Mucosa of stomach (tissue), 1 donor: ENCODE results near the gene DOK6.
"Not testable (repeated sequence)": the region's sequence is repeated elsewhere in the genome, so short reads cannot be mapped to it uniquely, and the experiment has no call there.

Source experiments
- H3K27me3 ChIP-seq: one replicate; pipeline ENCODE4 v1.7.0; 2013; ENCODE audit warnings: mild to moderate bottlenecking, low read length; ENCODE audit not compliant: control insufficient read depth, insufficient read depth
- H3K36me3 ChIP-seq: one replicate; pipeline ENCODE4 v1.7.0; 2013; ENCODE audit warnings: low read length; ENCODE audit not compliant: control insufficient read depth, insufficient read depth
- H3K4me1 ChIP-seq: one replicate; pipeline ENCODE4 v1.7.0; 2013; ENCODE audit warnings: mild to moderate bottlenecking, low read length; ENCODE audit not compliant: control insufficient read depth, insufficient read depth
- H3K4me3 ChIP-seq: one replicate; pipeline ENCODE4 v1.7.0; 2013; ENCODE audit warnings: low read length
- H3K9ac ChIP-seq: one replicate; pipeline ENCODE4 v1.7.0; 2013; ENCODE audit warnings: mild to moderate bottlenecking, low read length, moderate library complexity
- H3K9me3 ChIP-seq: one replicate; pipeline ENCODE4 v1.7.0; 2013; ENCODE audit warnings: mild to moderate bottlenecking, low read length, moderate library complexity; ENCODE audit not compliant: control insufficient read depth
- donor health status: Pancreatic carcinoma.

DOK6 gene

DNA sequence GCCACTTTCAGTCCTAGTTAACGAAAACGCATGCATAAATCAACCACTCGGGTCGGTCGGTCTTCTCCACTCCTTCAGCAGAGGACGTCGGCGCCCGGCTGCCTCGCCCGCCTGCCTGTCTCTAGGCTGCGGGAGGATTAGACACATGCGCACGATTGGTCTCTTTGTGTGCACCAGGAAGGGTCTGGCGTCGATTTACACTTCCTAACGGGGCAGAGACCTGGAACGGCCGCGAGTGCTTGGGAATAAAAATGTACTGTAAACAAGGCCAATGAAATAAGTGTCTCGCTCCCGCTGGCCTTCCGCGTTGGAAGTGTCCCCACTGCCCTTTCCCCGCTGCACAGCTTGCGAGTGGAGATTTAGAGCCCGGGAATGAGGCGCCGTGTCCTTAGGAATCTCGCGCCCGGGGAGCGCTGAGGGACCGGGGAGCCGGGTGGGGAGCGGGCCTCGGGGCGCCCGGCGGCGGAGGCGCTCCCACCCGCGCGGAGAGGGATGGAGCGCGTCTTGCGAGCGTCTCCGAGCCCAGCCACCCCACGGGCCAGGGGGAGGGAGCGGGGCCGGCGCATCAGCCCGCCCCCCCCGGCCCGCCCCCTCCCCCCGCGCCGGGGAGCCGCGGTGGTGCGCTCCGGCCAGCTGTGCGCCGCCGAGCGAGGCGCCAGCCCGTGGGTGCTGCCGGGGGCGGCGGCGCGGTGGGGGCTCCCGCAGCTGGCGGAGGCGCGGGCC, at the start of gene DOK6:
Gene DOK6 (plus strand): TSS at position 636 of the 723 bp plus-strand sequence.
- Histone ChIP-seq H3K9me3 (no peaks in the 10 kb centered on the region), H3K27me3 (peaks cover 36% of the 10 kb centered on the region), H3K9ac (no peak within 1 kb of the TSS), H3K4me1 (no peaks in the 10 kb centered on the region), H3K36me3 (no peaks in the 10 kb centered on the region), H3K4me3 (no peak within 1 kb of the TSS)

DNA sequence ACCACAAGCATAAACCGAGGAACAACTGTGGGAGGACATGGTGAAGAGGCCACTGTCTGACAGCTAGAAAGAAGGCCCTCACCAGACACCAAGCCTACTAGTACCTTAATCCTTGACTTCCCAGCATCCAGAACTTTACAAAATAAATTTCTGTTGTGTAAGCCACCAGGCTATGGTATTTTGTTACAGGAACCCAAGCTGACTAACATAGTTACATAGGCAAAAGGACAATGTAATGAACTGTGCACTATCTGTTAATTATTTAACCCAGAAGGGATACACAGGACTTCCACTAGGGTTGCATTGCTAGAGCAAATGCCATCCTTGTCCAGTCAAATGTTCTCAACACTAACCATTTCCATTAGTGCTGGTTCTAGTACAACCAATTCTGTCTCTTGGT, 47.7 kb upstream of the DOK6 start:
- no peak overlapping the region for H3K4me3 ChIP-seq
- no peak overlapping the region for H3K9ac ChIP-seq
- no peaks in the 10 kb centered on the region for H3K9me3 ChIP-seq
- H3K4me1 ChIP-seq, result no peaks in the 10 kb centered on the region
- H3K36me3 ChIP-seq, result no peaks in the 10 kb centered on the region
- H3K27me3 ChIP-seq, result no peaks in the 10 kb centered on the region

DNA sequence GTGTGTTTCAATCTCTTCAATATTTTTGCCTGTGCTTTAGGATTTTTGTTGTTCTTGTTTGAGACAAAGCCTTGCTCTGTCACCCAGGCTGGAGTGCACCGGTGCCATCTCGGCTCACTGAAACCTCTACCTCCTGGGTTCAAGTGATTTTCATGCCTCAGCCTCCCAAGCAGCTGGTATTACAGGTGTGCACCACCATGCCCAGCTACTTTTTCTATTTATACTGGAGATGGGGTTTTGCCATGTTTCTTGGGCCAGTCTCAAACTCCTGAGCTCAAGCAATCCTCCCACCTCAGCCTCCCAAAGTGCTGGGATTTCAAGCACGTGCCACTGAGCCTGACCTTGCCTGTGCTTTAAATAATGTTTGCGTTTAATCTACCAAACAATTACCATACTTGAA, 43.1 kb upstream of the DOK6 start:
- Histone ChIP-seq H3K4me3 (no peak overlapping the region), H3K9me3 (no peaks in the 10 kb centered on the region), H3K9ac (no peak overlapping the region), H3K4me1 (no peaks in the 10 kb centered on the region), H3K27me3 (no peaks in the 10 kb centered on the region), H3K36me3 (no peaks in the 10 kb centered on the region)

DNA sequence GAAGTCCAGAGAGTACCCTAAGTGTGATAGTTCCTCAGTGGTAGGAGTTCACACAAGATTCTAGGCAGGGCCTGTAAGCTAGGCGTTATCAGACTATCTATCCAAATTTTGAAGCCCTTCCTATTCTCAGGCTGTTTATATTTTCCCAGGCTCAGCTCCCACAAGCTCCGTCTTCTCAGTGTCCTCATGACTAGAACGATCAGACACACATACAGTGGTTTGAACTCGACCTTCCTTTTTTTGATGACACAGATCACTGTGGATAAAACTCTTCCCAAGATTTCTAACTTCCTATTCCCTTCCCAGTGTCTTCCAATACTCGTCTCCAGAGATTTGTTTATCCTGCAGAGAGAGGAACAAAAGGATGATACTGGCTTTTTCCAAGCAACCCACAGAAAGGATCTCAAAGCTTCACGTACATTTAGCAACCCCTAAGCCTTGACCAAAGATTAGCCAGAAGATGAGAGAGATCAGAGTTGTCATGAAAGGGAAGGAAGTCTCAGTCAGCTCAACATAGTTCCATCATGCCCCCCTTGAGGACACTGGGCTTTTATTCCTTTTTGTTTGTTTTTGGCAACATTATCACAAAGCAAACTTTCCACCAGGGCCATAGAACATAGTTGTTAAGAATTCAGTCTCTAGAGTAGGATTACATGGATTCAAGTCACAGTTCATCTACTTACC, 42.3 kb upstream of the DOK6 start:
- no peak overlapping the region for H3K4me3 ChIP-seq
- H3K4me1 ChIP-seq, result no peaks in the 10 kb centered on the region
- H3K27me3 ChIP-seq, result no peaks in the 10 kb centered on the region
- H3K9me3 ChIP-seq, result no peaks in the 10 kb centered on the region
- H3K9ac ChIP-seq, result no peak overlapping the region
- H3K36me3 ChIP-seq, result no peaks in the 10 kb centered on the region

DNA sequence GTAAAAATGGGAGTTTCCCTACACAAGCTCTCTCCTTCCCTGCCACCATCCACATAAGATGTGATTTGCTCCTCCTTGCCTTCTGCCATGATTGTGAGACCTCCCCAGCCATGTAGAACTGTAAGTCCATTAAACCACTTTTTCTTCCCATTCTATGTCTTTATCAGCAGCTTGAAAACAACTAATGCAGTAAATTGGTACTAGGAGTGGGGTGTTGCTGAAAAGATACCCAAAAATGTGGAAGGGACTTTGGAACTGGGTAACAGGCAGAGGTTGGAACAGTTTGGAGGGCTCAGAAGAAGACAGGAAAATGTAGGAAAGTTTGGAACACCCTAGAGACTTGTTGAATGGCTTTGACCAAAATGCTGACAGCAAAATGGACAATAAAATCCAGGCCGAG, 40.9 kb upstream of the DOK6 start:
- H3K4me3 ChIP-seq, H3K9ac ChIP-seq, H3K27me3 ChIP-seq, H3K9me3 ChIP-seq, H3K4me1 ChIP-seq, H3K36me3 ChIP-seq: not testable (repeated sequence)

DNA sequence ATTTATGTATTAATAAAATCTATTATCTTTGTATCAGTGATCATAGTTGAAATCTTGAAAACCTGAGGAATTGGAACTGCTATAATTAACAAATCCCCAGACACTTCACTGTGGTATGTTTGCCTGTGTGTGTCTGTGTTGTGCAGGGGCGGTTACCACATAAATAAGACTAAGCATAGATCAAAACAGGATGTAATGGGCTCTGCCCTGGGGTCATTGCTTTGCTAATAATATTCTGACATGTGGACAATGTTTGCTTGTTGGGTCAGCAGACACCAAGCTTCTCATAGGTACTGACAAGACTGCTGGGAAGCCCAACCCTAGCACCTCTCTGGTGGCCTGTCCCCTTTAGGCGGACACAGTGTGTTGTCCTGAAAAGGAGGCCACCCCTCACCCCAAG, 35.8 kb upstream of the DOK6 start:
- no peaks in the 10 kb centered on the region for H3K27me3 ChIP-seq
- no peak overlapping the region for H3K9ac ChIP-seq
- H3K36me3 ChIP-seq, result no peaks in the 10 kb centered on the region
- no peak overlapping the region for H3K4me3 ChIP-seq
- H3K9me3 ChIP-seq, result no peaks in the 10 kb centered on the region
- H3K4me1 ChIP-seq, result no peaks in the 10 kb centered on the region

DNA sequence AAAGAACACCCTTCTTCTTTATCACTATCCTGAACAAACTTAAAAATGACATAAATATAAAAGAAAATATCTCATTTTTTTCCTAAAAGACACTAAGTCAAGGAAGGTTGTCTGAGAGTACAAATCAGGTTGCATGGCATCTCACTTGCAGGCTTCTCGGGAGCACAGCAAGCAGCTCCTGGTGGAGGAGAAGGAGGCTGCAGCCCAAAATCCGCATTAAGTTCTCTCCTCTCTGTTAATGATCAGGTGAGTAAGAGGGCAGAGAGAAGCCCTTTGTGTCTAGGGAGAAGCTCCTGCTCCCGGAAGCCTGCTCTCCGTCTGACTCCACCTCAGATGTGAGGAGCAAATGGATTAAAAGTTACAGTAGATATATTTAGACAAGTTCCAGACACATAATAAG, 35.0 kb upstream of the DOK6 start:
- no peaks in the 10 kb centered on the region for H3K27me3 ChIP-seq
- no peak overlapping the region for H3K9ac ChIP-seq
- no peak overlapping the region for H3K4me3 ChIP-seq
- H3K36me3 ChIP-seq, result no peaks in the 10 kb centered on the region
- no peaks in the 10 kb centered on the region for H3K9me3 ChIP-seq
- H3K4me1 ChIP-seq, result no peaks in the 10 kb centered on the region

DNA sequence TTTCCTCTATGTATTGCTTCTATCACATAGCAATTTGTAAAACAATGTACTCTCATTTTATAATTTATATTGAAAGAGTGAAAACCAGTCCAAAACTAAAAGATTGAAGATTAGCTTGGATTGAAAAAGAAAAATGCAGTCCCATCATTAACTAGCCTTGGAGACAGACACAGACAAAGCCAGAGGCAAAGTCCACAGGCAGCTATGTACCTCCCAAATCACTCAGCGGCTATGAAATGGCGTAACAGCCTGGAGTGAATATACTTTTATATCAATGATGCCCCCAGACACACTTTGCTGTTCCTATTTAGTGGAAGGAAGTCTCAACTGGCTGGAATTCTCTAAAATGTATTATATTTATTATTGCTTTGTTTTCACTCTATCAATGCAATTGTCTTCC, 33.6 kb upstream of the DOK6 start:
- Histone ChIP-seq H3K4me3 (no peak overlapping the region), H3K4me1 (no peaks in the 10 kb centered on the region), H3K9me3 (no peaks in the 10 kb centered on the region), H3K27me3 (no peaks in the 10 kb centered on the region), H3K9ac (no peak overlapping the region), H3K36me3 (no peaks in the 10 kb centered on the region)

DNA sequence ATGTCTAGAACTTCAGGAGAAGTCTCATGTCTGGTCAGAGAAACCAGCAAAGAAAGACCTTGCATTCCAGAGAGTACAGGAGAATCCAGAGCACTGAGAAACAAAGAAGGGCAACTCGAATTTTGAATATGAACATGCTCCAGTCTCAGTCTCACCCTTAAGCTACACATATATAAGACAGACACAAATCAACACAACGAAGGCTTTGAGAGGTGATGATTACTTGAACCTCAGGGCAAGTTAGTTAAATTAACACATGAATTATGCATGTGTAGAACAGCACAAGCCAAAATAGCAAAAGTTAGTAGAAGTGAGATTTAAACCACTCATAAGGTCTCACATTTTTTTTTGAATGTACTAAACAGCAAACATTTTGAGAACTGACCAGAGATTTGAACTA, 29.0 kb upstream of the DOK6 start:
- H3K4me1 ChIP-seq, result no peaks in the 10 kb centered on the region

DNA sequence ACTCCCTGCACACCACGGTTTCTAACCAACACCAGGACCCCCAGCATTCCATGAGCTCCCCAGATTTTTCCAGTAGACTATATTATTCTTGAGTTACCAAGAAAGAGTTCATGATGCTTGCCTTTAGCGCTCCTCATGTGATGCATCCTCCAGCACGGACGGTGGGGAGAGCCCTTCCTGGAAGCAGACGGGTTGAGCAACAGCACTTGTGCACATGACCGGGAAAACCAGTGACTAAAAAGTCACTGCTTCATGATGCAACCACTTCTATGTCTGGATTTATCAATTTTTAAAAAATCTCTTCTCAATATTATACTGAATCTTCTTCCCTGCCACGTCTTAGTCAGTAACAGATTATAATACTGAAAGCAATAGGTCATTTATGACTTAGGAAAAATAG, 20.4 kb upstream of the DOK6 start:
- Histone ChIP-seq H3K4me3 (no peak overlapping the region), H3K36me3 (no peaks in the 10 kb centered on the region)

More for the DNA sequence above, 29.0 kb upstream of the DOK6 start:
- no peak overlapping the region for H3K4me3 ChIP-seq
- H3K9me3 ChIP-seq, result no peaks in the 10 kb centered on the region
- no peaks in the 10 kb centered on the region for H3K27me3 ChIP-seq
- no peak overlapping the region for H3K9ac ChIP-seq
- no peaks in the 10 kb centered on the region for H3K36me3 ChIP-seq

DNA sequence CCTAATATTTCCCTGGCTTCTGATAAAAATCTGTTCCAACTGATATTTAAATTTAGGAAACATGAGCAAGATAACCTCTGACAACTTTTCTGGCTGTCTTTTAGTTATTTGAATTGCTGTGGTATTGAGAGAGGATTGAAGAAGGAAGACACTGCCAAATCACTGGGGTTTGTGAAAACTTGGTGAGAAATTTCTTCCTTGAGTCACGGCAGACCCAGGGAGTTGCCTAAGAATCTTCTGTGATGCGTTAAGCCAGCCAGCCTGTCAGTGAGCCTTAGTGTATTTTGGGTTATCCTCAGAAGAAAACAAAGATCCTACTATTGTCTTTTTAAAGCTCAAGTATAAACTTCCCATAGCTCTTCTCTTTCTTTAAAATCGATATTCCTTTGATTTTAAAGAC, 17.5 kb upstream of the DOK6 start:
- Histone ChIP-seq H3K36me3 (no peaks in the 10 kb centered on the region), H3K9ac (no peak overlapping the region)

More for the DNA sequence above, 20.4 kb upstream of the DOK6 start:
- Histone ChIP-seq H3K27me3 (no peaks in the 10 kb centered on the region), H3K9ac (no peak overlapping the region), H3K4me1 (no peaks in the 10 kb centered on the region), H3K9me3 (no peaks in the 10 kb centered on the region)

DNA sequence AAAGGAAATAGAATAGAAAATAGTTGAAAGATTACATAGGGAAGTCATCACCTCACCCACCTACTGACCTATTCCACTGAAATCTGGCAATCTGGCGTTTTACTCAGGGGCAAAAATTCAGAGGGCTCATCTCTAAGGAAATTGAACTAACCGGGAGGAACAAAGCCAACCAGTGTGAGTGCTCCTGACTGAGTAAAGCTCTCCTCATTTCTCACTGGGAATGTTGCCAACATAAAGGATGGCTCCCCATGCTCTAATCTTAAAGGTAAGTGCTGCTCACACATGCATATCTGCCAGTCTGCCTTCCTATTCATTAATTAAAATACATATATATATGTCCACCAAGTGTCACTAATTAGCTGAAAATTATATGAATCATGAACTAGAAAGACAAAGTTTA, 13.5 kb upstream of the DOK6 start:
- no peaks in the 10 kb centered on the region for H3K4me1 ChIP-seq
- H3K27me3 ChIP-seq, result no peaks in the 10 kb centered on the region
- H3K36me3 ChIP-seq, result no peaks in the 10 kb centered on the region
- no peak overlapping the region for H3K9ac ChIP-seq
- no peaks in the 10 kb centered on the region for H3K9me3 ChIP-seq
- no peak overlapping the region for H3K4me3 ChIP-seq

More for the DNA sequence above, 17.5 kb upstream of the DOK6 start:
- H3K27me3 ChIP-seq, result no peaks in the 10 kb centered on the region
- H3K9me3 ChIP-seq, result no peaks in the 10 kb centered on the region
- no peaks in the 10 kb centered on the region for H3K4me1 ChIP-seq
- no peak overlapping the region for H3K4me3 ChIP-seq
